ENCODE data around the gene TMEM176B.
A peak's percentile ranks its signal among the peaks of the same experiment; 100 is the strongest.
"Not testable (repeated sequence)": the region's sequence is repeated elsewhere in the genome, so short reads cannot be mapped to it uniquely, and the experiment has no call there.

TMEM176B gene

GRCh38 chr7:150788474-150789269 lies 11.5 kb downstream of the TMEM176B start:
- no peak for DNase-seq

DNA sequence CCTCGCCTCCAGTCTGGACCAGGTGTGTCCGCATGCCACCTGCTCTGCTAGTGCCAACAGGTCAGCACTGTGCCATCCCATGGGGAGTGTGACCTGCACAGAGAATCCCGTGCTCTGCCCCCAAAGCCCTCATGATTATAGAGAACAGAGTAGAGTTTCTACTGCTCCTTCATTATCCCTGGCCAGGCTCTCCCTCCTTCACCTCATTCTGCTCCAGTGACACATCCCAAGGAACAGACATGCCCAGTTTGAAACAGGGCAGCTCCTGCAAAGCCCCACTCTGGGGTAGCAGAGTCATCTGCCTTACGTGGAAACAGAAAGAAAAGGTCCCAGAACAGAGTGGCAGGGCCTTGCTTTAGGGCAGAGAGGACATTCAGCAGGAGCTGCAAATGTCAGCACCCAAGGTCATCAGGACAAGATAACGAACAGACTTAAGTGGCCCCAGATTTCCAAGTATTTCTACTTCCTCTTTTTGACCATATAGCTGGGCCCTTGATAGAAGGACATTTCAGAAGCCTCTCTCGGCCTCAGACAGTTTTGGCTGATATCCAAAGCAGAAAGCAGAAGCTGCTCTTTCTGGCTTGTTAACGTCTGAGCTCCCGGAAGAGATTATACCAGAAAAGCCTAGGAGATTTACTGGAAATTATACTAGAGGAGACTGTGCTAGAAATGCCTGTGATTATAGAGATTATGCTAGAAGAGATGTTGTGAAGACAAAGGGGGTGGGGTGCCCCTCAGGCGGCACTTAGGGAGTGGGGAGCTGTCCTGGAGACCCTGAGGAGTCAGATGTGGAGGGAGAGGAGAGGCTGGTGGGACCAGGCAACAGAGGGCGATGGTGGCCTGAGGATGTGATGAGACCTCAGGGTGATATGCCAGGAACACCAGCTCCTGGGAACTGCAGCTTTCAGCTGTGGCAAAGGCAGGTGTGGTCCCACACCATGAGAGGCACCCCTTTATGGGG lies 12.6 kb downstream of the TMEM176B start:
- DNase-seq = peak in 2 of 3 experiments; percentile 39 to 62

DNA sequence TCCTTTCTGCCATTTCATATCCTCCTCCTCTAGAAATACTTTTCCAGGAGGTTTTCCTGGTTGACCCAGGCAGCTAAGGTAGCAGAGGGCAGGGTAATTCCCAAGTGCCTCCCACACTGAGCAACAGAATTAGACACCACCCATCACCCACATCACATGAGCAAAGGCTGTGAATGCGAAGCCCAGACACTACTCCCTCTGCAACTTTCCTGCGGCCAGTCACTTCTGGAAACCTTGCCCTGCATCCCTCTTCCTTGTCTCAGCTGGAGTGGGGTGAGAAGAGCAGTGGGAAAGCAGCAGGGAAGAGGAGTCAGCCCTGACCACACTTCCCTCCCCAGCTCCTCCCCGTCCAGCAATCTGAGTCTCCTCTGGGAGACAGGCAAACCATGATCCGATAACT lies 15.2 kb downstream of the TMEM176B start:
- DNase-seq = no peak

DNA sequence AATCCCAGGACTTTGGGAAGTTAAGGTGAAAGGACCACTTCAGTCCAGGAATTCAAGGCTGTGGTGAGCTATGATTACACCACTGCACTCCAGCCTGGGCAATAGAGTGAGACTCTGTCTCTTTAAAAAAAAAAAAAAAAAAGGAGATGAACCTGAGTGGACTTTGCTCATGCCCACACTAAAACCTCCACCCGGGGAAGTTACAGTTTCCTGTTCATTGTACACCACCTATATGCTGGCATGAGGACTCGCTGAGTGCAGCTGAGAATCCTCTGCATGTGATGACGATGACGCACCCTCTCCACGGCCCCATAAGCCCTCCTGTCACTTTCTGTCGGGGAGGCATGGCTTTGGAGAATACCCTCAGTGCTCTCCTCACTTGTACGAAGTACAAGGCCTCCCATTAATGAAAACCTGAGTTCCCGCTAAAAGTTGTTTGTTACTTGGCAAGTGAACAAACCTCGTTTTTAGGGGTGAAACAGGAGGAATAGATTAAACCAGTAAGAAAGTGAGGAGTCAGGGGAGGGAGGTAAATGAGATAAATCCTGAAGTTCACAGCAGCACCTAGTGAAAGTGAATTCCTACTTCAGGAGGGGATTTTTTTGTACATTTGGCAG lies 15.9 kb downstream of the TMEM176B start:
- no peak for DNase-seq

GRCh38 chr7:150781961-150782360 lies 18.2 kb downstream of the TMEM176B start:
- no peak for DNase-seq

DNA sequence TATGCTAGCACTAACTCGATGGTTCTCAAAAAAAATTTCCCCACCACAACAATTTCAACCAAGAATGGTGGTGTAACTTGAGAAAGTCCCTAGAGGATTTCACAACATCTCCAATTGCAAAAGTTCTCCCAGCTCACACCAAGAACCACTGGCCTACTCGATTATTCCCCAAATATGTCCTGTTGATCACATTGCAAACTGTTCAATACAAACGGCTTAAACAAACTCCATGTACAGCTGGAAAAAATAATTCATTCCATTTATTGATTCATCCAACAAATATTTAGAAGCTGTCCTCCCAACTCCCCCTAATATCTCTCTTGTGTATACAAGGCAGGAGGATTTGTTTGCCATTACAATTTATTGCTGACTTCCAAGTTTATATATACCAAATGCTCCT lies 19.1 kb downstream of the TMEM176B start:
- DNase-seq = no peak

DNA sequence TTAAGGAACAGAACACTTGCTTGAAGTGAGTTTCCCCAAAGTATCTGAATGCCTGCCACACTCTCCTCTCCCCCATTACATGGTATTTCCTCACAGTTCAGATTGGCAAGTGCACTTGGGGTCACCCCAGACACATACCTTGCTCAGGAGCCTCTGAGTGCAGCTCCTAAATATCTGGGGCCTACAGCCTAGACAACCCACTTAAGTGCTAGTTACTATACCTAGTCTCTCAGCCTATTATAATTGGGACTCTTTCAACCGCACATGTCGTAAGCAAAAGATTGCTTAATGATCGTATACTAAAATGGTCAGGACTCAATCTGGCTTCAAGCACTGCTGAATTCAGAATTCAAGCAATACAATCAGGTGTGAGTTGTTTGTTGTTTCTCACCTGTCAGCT lies 19.9 kb downstream of the TMEM176B start:
- no peak for DNase-seq

- DNase-seq = peak; percentile 82 to 93 (median 92)
Measured at GRCh38 chr7:150778738-150779301, 21.3 kb downstream of the TMEM176B start.

DNA sequence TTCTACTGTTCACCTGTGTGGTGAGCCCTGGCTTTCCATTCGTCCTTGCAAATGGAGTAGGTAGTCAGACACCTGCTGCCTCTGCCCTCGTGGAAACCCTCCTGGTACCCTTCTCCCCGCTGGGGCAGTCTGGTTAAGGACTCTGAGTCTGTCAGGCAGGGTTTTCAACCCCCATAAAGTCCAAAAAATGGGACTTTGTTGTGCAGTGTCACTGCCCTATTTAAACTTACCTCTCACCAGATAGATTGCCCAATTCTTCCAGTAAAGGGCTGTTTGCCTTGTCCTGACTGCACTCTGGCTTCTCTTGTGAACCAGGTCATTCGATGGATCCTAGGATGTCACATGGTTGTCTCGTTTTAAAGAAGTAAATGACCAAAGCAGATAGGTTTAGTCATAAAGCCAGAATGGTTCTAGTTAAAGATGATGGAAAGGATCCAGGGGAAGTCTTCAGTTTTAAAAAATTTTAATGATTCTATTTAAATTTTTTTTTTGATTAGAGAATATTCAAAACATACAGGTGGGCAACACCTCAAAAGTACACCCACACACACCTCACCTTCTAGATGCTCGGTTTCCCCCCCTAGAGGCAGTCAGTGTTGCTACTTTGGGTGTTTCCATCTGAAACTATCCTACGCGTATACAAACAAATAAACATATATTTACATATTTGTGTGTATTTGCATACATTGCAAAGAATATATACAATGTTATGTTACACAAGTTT lies 22.0 kb downstream of the TMEM176B start:
- peak in 1 of 3 experiments; percentile 27 for DNase-seq

GRCh38 chr7:150774131-150774530 lies 26.0 kb downstream of the TMEM176B start:
- DNase-seq = not testable (repeated sequence)

- DNase-seq = no peak
Measured at GRCh38 chr7:150769768-150770167, 30.4 kb downstream of the TMEM176B start.

DNA sequence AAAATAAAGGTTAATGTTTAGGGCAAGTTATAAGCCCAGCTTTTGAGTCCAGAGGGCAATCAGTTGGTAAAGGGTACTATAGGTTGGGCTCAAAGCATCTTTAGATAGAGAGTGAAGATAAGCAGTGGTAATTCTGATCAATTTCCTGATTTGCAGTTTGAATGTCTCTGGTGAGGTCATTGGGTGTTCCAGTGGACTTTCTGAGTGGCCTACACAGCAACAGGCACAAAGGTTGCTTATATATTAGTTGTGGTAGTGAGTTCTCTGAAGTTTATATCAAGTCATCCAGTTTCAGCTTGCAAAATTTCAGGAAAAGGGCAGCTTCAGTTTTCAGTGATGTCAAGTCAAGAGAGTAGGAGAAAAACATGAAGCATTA lies 33.8 kb downstream of the TMEM176B start:
- DNase-seq = no peak

- DNase-seq = no peak
Measured at GRCh38 chr7:150759479-150759878, 40.7 kb downstream of the TMEM176B start.

DNA sequence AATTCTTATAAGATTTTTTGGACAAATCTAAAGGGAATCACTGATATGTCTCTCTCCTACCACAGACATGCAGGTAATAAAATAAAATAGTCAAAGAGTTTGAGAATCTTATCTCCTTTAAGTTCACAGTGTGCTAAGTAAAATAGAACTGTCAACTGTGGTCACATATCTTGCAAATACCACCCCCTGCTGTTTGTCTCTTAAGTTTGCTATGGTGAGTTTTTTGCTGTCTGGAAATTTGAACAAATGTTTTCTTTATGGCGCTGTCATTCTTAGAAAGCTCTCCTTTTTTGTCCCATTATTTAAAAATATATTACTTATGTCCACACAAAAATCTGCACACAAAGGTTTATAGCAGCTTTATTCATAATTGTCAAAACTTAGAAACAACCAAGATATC lies 43.3 kb downstream of the TMEM176B start:
- DNase-seq = peak in 1 of 3 experiments; percentile 33

DNA sequence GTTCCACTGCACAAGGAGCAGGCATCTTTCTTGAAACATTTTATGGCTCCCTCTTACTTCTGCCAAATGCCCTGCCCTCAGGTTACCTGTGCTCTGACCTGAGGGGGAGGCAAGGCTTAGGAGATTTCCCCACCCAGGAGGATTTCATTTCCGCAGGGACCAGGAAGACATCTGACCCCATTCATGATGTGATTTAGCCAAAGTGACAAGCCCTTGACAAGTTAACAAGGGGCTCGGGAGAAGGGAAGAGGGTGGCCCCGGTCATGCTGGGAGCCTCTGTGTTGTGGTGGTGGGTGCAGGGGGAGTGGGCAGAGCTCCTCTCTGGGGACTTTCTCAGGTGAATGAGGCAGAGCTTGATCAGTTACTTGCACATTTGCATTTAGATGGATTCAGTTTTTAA lies 44.0 kb downstream of the TMEM176B start:
- no peak for DNase-seq

GRCh38 chr7:150755473-150756099 lies 44.6 kb downstream of the TMEM176B start:
- no peak for DNase-seq

DNA sequence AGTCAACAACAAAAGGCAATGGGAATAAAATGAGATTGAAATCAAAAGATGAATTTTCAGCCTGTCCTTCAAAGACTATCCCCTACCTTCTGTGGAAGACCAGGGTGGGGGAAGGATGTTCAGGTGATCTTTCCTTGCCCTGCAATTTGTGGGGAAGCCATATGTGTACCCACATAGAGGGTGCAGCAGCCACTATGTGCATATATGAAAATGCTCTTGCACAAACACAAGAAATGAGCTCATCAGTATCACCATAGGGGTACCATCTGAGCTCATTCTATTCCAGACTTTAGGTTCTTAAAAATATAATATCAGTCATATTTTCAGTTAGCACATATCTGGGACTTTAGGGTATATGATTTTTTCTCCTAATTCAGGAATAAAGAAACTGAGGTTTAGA lies 45.2 kb downstream of the TMEM176B start:
- DNase-seq = no peak

GRCh38 chr7:150753826-150754603 lies 46.1 kb downstream of the TMEM176B start:
- peak in 1 of 3 experiments; percentile 57 for DNase-seq

DNA sequence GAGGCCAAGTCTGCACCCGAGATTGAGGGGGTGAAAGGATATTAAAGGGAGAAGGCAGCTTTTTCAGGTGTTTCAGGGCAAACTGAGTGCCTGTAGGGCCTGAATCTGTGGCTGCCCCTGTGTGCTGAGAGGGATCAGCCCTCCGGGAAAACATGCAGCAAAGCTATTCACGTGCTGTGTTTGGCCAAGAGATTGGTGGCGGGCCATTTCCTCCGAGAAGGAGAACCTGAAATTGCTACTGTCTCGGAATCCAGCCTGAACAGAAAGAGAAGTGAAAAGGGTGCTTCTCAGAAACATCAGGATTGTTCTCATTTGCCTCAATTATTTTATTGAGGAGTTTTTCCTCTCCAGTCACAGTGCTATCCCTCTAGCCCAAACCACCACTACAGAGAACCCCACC lies 46.9 kb downstream of the TMEM176B start:
- no peak for DNase-seq

- no peak for DNase-seq
Measured at GRCh38 chr7:150751702-150752101, 48.5 kb downstream of the TMEM176B start.

DNA sequence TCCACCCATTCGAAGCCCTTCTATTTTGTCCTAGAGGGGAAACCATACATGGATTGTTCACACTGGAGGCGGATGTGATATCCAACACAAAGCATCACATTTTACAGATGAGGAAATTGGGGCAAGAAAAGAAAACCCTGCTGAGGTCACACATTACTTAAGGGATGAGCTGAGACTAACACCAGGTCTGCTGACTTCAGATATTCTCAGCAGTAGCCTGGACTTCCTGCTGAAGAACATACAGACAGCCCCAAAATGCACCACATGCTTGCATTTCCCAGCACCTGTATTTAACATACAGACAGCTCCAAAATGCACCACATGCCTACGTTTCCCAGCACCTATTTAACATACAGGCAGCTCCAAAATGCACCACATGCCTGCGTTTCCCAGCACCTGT lies 51.8 kb downstream of the TMEM176B start:
- DNase-seq = no peak
